ENCODE results near the gene TMA7B. TPM values are rescaled to one million over a fixed set of nuclear protein-coding genes. Genes with fewer than 3 reads are reported as not detected.

The TMA7B gene
- total RNA-seq, 1 donor from 2014 or later: 1.7 TPM

DNA sequence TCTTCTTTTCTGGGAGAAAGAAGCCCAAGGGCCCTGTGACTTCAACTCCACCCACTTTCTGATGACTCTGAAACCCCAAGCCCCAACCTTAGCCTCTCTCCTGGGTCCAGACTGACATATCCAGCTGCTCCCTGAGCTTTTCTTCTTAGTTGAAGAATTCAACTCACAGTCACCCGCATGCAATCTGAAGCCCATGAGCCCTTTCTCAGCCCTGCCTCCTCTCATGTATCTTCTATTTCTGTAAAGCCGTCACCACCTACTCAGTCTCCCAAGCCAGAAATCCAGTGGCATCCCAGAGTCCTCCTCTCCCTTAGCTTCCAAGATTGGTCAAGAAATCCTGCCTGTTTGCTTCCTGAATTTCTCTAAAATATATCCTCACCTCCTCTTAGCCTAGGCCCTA lies 7.1 kb upstream of the TMA7B start:
- intact Hi-C loops (cut with DNase I): no loop called here
- TF ChIP-seq POLR2A (IDR thresholded peaks at IDR 0.05) (no peak), CTCF (IDR thresholded peaks at IDR 0.05) (no peak), POLR2AphosphoS5 (IDR thresholded peaks at IDR 0.05; ENCODE audit: insufficient read depth in 1 of 2, low read depth in 1 of 2) (no peak)
- DNase-seq (ENCODE audit: extremely low spot score in 2 of 2): no peak

DNA sequence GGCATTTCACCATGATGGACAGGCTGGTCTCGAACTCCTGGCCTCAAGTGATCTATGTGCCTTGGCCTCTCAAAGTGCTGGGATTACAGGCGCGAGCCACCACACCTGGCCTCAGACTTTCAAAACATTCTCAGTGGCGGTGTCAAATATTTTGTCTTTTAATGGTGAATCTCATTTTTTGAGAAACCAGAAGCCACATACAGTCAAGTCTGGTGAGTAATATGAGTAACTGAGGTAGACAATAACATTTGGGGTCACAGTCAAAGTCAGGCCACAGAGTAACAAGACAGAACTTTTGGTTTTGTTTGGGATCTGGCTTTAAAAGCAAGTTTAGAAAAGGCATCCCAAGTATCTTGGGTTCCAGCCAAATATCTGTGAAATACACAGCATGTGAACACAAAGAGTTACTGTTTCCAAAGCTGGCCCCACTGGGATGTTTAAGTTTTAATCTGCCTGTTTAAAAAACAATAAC lies 5.6 kb upstream of the TMA7B start:
- intact Hi-C loops (cut with DNase I): no loop called here

More for the DNA sequence above, 7.1 kb upstream of the TMA7B start:
- no peaks in the 10 kb centered on the region for H3K27me3 ChIP-seq
- no peaks in the 10 kb centered on the region for H3K9me3 ChIP-seq
- H3K36me3 ChIP-seq: no peaks in the 10 kb centered on the region
- H3K4me3 ChIP-seq: no peak overlapping the region
- no peaks in the 10 kb centered on the region for H3K4me1 ChIP-seq
- H3K27ac ChIP-seq: no peak overlapping the region

GRCh38 chr22:39955675-39956074 lies 4.5 kb upstream of the TMA7B start:
- intact Hi-C loops (cut with DNase I): no loop called here
- no peaks in the 10 kb centered on the region for H3K4me1 ChIP-seq
- no peak overlapping the region for H3K27ac ChIP-seq
- no peaks in the 10 kb centered on the region for H3K9me3 ChIP-seq
- no peaks in the 10 kb centered on the region for H3K27me3 ChIP-seq
- no peak overlapping the region for H3K4me3 ChIP-seq
- DNase-seq (ENCODE audit: extremely low spot score in 2 of 2): no peak
- no peaks in the 10 kb centered on the region for H3K36me3 ChIP-seq
- TF ChIP-seq CTCF (IDR thresholded peaks at IDR 0.05) (no peak), POLR2A (IDR thresholded peaks at IDR 0.05) (no peak), POLR2AphosphoS5 (IDR thresholded peaks at IDR 0.05; ENCODE audit: insufficient read depth in 1 of 2, low read depth in 1 of 2) (no peak)

More for the DNA sequence above, 5.6 kb upstream of the TMA7B start:
- H3K27ac ChIP-seq: no peak overlapping the region
- TF ChIP-seq POLR2A (IDR thresholded peaks at IDR 0.05) (no peak), POLR2AphosphoS5 (IDR thresholded peaks at IDR 0.05; ENCODE audit: insufficient read depth in 1 of 2, low read depth in 1 of 2) (no peak), CTCF (IDR thresholded peaks at IDR 0.05) (no peak)
- no peaks in the 10 kb centered on the region for H3K27me3 ChIP-seq
- H3K36me3 ChIP-seq: no peaks in the 10 kb centered on the region
- no peak for DNase-seq (ENCODE audit: extremely low spot score in 2 of 2)
- no peak overlapping the region for H3K4me3 ChIP-seq
- no peaks in the 10 kb centered on the region for H3K9me3 ChIP-seq
- H3K4me1 ChIP-seq: no peaks in the 10 kb centered on the region

DNA sequence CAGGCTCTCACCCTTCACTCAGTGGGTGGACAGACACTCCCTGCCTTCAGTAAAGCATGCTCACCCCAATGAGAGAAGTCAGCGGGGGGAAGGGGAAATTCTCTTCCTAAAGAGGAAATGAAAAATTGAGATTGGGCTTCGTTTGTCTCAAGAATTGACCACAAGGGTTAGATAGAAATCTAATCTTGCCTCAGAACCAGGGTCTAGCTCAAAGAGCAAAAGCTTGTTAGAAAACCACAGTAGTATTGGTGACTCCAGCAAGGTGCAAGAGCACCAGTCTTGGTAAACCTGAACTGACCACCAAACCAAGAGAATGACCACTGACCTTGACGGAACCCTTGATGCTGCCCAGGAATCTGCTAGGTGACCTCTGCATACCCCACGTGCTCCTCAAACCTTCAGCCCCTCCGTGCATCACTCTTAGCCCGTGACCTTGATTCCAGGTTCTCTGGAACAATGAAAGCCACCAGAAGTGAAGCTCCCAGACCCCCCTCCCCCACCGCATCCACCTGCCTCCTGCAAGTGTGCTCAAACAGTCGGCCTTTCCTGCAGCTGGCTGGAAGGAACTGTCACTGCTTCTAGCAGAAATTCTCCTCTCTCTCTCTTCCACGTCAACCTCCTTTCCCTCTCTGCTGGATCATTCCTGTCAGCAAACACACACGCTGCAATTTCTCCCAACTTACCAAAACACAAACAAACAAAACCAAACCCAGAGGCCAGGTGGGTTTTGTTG lies 3.1 kb upstream of the TMA7B start:
- H3K36me3 ChIP-seq: no peaks in the 10 kb centered on the region
- intact Hi-C loops (cut with DNase I): no loop called here
- H3K4me3 ChIP-seq: no peak overlapping the region
- H3K27me3 ChIP-seq: no peaks in the 10 kb centered on the region
- no peaks in the 10 kb centered on the region for H3K9me3 ChIP-seq
- TF ChIP-seq POLR2A (IDR thresholded peaks at IDR 0.05) (no peak), POLR2AphosphoS5 (IDR thresholded peaks at IDR 0.05; ENCODE audit: insufficient read depth in 1 of 2, low read depth in 1 of 2) (no peak), CTCF (IDR thresholded peaks at IDR 0.05) (no peak)
- no peak for DNase-seq (ENCODE audit: extremely low spot score in 2 of 2)
- no peak overlapping the region for H3K27ac ChIP-seq
- H3K4me1 ChIP-seq: no peaks in the 10 kb centered on the region

DNA sequence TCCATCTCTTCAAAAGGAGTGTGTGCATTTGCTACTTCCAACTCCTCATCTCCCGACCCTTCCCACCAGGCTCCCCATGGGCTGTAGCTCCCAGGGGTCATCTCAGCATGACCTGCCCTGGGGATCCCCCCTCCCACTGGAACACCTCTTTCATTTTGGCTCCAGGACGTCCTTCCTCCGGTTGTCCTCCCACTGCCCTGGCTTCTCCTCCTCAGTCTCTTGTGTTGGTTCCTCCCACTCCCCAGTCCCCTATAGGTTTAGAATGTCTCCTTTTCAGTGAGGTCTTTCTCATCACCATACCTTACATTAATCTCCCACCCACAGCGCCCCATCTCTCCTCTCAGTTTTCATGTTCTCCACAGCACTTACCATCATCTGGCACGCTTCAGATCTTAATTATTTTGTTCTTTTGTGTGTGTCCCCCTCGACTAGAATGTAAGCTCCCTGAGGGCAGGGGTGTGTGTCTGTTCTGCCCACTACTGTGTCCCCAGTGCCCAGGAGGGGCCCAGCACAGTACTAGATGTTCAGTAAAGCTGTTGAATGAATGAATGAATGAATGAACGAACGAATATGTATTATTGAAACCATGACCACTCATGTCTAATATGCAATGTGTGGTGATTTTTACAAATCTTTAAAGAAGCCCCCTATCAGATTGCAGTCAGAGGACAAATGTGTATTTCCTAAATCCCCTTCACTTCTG lies 2.0 kb upstream of the TMA7B start:
- TF ChIP-seq CTCF (IDR thresholded peaks at IDR 0.05) (no peak), POLR2A (IDR thresholded peaks at IDR 0.05) (no peak), POLR2AphosphoS5 (IDR thresholded peaks at IDR 0.05; ENCODE audit: insufficient read depth in 1 of 2, low read depth in 1 of 2) (no peak)
- Histone ChIP-seq H3K27me3 (no peaks in the 10 kb centered on the region), H3K27ac (no peak overlapping the region), H3K4me3 (no peak overlapping the region), H3K36me3 (no peaks in the 10 kb centered on the region), H3K4me1 (no peaks in the 10 kb centered on the region), H3K9me3 (no peaks in the 10 kb centered on the region)
- DNase-seq (ENCODE audit: extremely low spot score in 2 of 2): no peak
- intact Hi-C loops (cut with DNase I): no loop called here
